HT-29 (cell line): ENCODE results near the gene ZNF664. TPM values are rescaled to one million over a fixed set of nuclear protein-coding genes. Genes with fewer than 3 reads are reported as not detected.

ENCODE experiments used
- DNase-seq: peaks from one replicate; pipeline ENCODE4 v3.0.0-alpha.2; 2015; ENCODE audit warnings: low spot score
- total RNA-seq: library from RNA; depleted of rRNA; stranded (reverse); fragments of >200 nt; shearing (Covaris generic); gene quantifications from 2 replicates; pipeline ENCODE4 v1.2.3, GENCODE V29; 2014; rRNA removed

The ZNF664 gene
- total RNA-seq, result 86.7 and 103 TPM in 2 replicates

- peak; percentile 91 for DNase-seq
These were observed at the start of gene ZNF664, which contains the start of gene CCDC92 for GRCh38 chr12:123972457-123973401. Gene ZNF664 (plus strand): TSS chr12:123973215. CDS start chr12:124012145, 38,930 bp downstream. Gene CCDC92 (minus strand): TSS chr12:123972831. CDS start chr12:123944305, 28,526 bp downstream.

GRCh38 chr12:123923927-123924326, 49.1 kb upstream of the ZNF664 start:
- DNase-seq, result no peak

GRCh38 chr12:123924539-123924938, 48.5 kb upstream of the ZNF664 start:
- DNase-seq, result no peak

GRCh38 chr12:123928274-123928865, 44.6 kb upstream of the ZNF664 start:
- DNase-seq, result no peak

- DNase-seq, result no peak
These were observed 44.1 kb upstream of the ZNF664 start for GRCh38 chr12:123928897-123929296.

GRCh38 chr12:123929946-123930583, 43.0 kb upstream of the ZNF664 start:
- no peak for DNase-seq

GRCh38 chr12:123931686-123932321, 41.2 kb upstream of the ZNF664 start:
- no peak for DNase-seq

GRCh38 chr12:123933214-123933613, 39.8 kb upstream of the ZNF664 start:
- DNase-seq, result no peak

- DNase-seq, result no peak
These were observed 38.9 kb upstream of the ZNF664 start for GRCh38 chr12:123934016-123934620.

- no peak for DNase-seq
These were observed 38.2 kb upstream of the ZNF664 start for GRCh38 chr12:123934829-123935228.

- no peak for DNase-seq
These were observed 37.1 kb upstream of the ZNF664 start for GRCh38 chr12:123935956-123936355.

- no peak for DNase-seq
These were observed 36.5 kb upstream of the ZNF664 start for GRCh38 chr12:123936471-123936870.

- no peak for DNase-seq
These were observed 35.9 kb upstream of the ZNF664 start for GRCh38 chr12:123936956-123937706.

- no peak for DNase-seq
These were observed 35.1 kb upstream of the ZNF664 start for GRCh38 chr12:123937707-123938591.

GRCh38 chr12:123938679-123939480, 34.1 kb upstream of the ZNF664 start:
- no peak for DNase-seq

- no peak for DNase-seq
These were observed 33.0 kb upstream of the ZNF664 start for GRCh38 chr12:123939716-123940626.

GRCh38 chr12:123940627-123940966, 32.4 kb upstream of the ZNF664 start:
- no peak for DNase-seq

GRCh38 chr12:123941000-123941399, 32.0 kb upstream of the ZNF664 start:
- DNase-seq, result no peak
